PC-3 (cell line): Measurements from ENCODE around the gene SEMA3D.

ENCODE experiments used
- EZH2 ChIP-seq: fragments of 300-600 bp; sonication (generic); IDR thresholded peaks from one replicate; pipeline ENCODE4 v1.6.1; 2017; ENCODE audit warnings: antibody characterized with exemption, mild to moderate bottlenecking, low read length; ENCODE audit not compliant: unreplicated experiment
- EZH2phosphoT487 ChIP-seq: fragments of 300-600 bp; sonication (generic); IDR thresholded peaks from 2 replicates; pipeline ENCODE4 v1.6.1; 2018; ENCODE audit warnings: mild to moderate bottlenecking, antibody characterized with exemption, low read length, borderline replicate concordance
- TF ChIP-seq, protein P1 (sequence below): fragments of 300-600 bp; sonication (generic); conservative IDR thresholded peaks from 2 replicates; pipeline ENCODE4 v1.5.1; 2017; ENCODE audit warnings: antibody characterized with exemption, low read depth, mild to moderate bottlenecking, low read length

DNA sequence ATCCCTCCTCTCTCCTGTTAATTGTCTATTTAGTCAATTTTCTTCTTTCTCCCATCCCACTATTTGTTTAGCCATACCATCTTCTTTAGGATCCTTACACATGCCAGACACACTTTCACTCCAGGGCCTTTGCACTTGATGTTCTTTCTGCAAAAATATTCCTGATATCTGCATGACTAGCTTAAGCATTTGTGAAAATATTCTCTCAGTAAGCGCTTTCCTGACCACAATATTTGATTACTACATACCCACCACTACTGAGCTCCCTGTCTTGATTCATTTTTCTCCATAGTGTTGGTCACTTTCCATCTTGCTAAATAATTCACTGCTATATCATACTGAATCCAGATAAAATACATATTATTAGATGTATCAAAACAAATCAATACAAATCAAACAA, 75.1 kb downstream of the SEMA3D start:
- TF ChIP-seq, protein P1, sequence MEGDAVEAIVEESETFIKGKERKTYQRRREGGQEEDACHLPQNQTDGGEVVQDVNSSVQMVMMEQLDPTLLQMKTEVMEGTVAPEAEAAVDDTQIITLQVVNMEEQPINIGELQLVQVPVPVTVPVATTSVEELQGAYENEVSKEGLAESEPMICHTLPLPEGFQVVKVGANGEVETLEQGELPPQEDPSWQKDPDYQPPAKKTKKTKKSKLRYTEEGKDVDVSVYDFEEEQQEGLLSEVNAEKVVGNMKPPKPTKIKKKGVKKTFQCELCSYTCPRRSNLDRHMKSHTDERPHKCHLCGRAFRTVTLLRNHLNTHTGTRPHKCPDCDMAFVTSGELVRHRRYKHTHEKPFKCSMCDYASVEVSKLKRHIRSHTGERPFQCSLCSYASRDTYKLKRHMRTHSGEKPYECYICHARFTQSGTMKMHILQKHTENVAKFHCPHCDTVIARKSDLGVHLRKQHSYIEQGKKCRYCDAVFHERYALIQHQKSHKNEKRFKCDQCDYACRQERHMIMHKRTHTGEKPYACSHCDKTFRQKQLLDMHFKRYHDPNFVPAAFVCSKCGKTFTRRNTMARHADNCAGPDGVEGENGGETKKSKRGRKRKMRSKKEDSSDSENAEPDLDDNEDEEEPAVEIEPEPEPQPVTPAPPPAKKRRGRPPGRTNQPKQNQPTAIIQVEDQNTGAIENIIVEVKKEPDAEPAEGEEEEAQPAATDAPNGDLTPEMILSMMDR, result no peak
- TF ChIP-seq EZH2, result no peak
- no peak for TF ChIP-seq EZH2phosphoT487
